Measurements from ENCODE around the gene PAPSS2. TPM values are rescaled to one million over a fixed set of nuclear protein-coding genes. Genes with fewer than 3 reads are reported as not detected.
"Not testable (repeated sequence)": the region's sequence is repeated elsewhere in the genome, so short reads cannot be mapped to it uniquely, and the experiment has no call there.

PAPSS2 gene
- total and polyA plus RNA-seq, 4 donors = 24.3 to 86.5 (median 59.3) TPM

- H3K9ac ChIP-seq (ENCODE audit: low read depth in 1 of 2, low read length in 2 of 2) = no peak overlapping the region
- no peaks in the 10 kb centered on the region for H3K9me3 ChIP-seq (ENCODE audit: control insufficient read depth in 4 of 4, low read length in 3 of 4)
- DNase-seq (ENCODE audit: low spot score) = no peak
- H3K27me3 ChIP-seq (ENCODE audit: control insufficient read depth in 4 of 4, insufficient read depth in 4 of 4, low read length in 3 of 4) = no peaks in the 10 kb centered on the region
- H3K4me3 ChIP-seq (ENCODE audit: low read depth in 1 of 3, low read length in 3 of 3) = no peak overlapping the region
- no peaks in the 10 kb centered on the region for H3K4me1 ChIP-seq (ENCODE audit: control insufficient read depth in 4 of 4, insufficient read depth in 4 of 4, low read length in 3 of 4)
- H3K27ac ChIP-seq (ENCODE audit: low read depth in 1 of 2, low read length in 2 of 2) = no peak overlapping the region
- H3K36me3 ChIP-seq (ENCODE audit: control insufficient read depth in 4 of 4, insufficient read depth in 3 of 4, low read depth in 1 of 4, low read length in 3 of 4) = peaks cover 4 to 27% (median 20%) of the 10 kb centered on the region in 4 donors
- TF ChIP-seq GABPA (IDR thresholded peaks at IDR 0.05 in 1 of 2, conservative IDR thresholded peaks at IDR 0.05 in 1 of 2) (no peak), SP1 (IDR thresholded peaks at IDR 0.05) (no peak), HNF4A (conservative IDR thresholded peaks at IDR 0.05) (no peak), NR2F2 (IDR thresholded peaks at IDR 0.05) (no peak), MAX (IDR thresholded peaks at IDR 0.05) (no peak), ZBTB33 (IDR thresholded peaks at IDR 0.05) (no peak), TAF1 (conservative IDR thresholded peaks at IDR 0.05) (no peak)
- 71% methylated on average over 4 of the region's 4 CpGs for WGBS
These were observed 87.2 kb downstream of the PAPSS2 start for GRCh38 chr10:87746911-87747310.

- H3K27ac ChIP-seq (ENCODE audit: low read depth in 1 of 2, low read length in 2 of 2); DNase-seq (ENCODE audit: low spot score); H3K4me3 ChIP-seq (ENCODE audit: low read depth in 1 of 3, low read length in 3 of 3); H3K4me1 ChIP-seq (ENCODE audit: control insufficient read depth in 4 of 4, insufficient read depth in 4 of 4, low read length in 3 of 4); H3K9me3 ChIP-seq (ENCODE audit: control insufficient read depth in 4 of 4, low read length in 3 of 4); H3K9ac ChIP-seq (ENCODE audit: low read depth in 1 of 2, low read length in 2 of 2); H3K27me3 ChIP-seq (ENCODE audit: control insufficient read depth in 4 of 4, insufficient read depth in 4 of 4, low read length in 3 of 4): not testable (repeated sequence)
- WGBS = 87% methylated on average over 4 of the region's 4 CpGs
- H3K36me3 ChIP-seq (ENCODE audit: control insufficient read depth in 4 of 4, insufficient read depth in 3 of 4, low read depth in 1 of 4, low read length in 3 of 4) = peaks cover 4 to 25% (median 19%) of the 10 kb centered on the region in 4 donors
These were observed 88.6 kb downstream of the PAPSS2 start for GRCh38 chr10:87748244-87748643.

- Histone ChIP-seq H3K27me3 (ENCODE audit: control insufficient read depth in 4 of 4, insufficient read depth in 4 of 4, low read length in 3 of 4) (no peaks in the 10 kb centered on the region), H3K9me3 (ENCODE audit: control insufficient read depth in 4 of 4, low read length in 3 of 4) (no peaks in the 10 kb centered on the region), H3K36me3 (ENCODE audit: control insufficient read depth in 4 of 4, insufficient read depth in 3 of 4, low read depth in 1 of 4, low read length in 3 of 4) (peaks cover 2 to 19% (median 10%) of the 10 kb centered on the region in 4 donors), H3K9ac (ENCODE audit: low read depth in 1 of 2, low read length in 2 of 2) (no peak overlapping the region), H3K4me1 (ENCODE audit: control insufficient read depth in 4 of 4, insufficient read depth in 4 of 4, low read length in 3 of 4) (no peaks in the 10 kb centered on the region), H3K27ac (ENCODE audit: low read depth in 1 of 2, low read length in 2 of 2) (no peak overlapping the region), H3K4me3 (ENCODE audit: low read depth in 1 of 3, low read length in 3 of 3) (no peak overlapping the region)
- no peak for DNase-seq (ENCODE audit: low spot score)
- WGBS = 89% methylated on average over 5 of the region's 5 CpGs
- TF ChIP-seq HNF4G (IDR thresholded peaks at IDR 0.05) = no peak
- no peak for TF ChIP-seq NR2F2 (IDR thresholded peaks at IDR 0.05)
- TF ChIP-seq YY1 (IDR thresholded peaks at IDR 0.05) = no peak
- no peak for TF ChIP-seq EGR1 (IDR thresholded peaks at IDR 0.05; ENCODE audit: low read depth in 2 of 2)
- no peak for TF ChIP-seq SP1 (IDR thresholded peaks at IDR 0.05)
- no peak for TF ChIP-seq CTCF (IDR thresholded peaks at IDR 0.05; ENCODE audit: low read depth, low read length, missing input control)
- TF ChIP-seq GABPA (IDR thresholded peaks at IDR 0.05 in 1 of 2, conservative IDR thresholded peaks at IDR 0.05 in 1 of 2) = no peak
- TF ChIP-seq ATF3 (IDR thresholded peaks at IDR 0.05) = no peak
- no peak for TF ChIP-seq REST (IDR thresholded peaks at IDR 0.05)
- no peak for TF ChIP-seq RAD21 (IDR thresholded peaks at IDR 0.05)
- TF ChIP-seq FOXA2 (IDR thresholded peaks at IDR 0.05) = no peak
- TF ChIP-seq FOXA1 (IDR thresholded peaks at IDR 0.05) = no peak
These were observed 90.5 kb downstream of the PAPSS2 start for GRCh38 chr10:87750001-87750671.

Measured in liver (tissue), 9 donors.